Bronchial epithelial cell (primary cell): ENCODE measurements around the gene RGS8. TPM values are rescaled to one million over a fixed set of nuclear protein-coding genes. Genes with fewer than 3 reads are reported as not detected.

Experiments
- DNase-seq: peaks from one replicate; pipeline ENCODE4 v3.0.0-alpha.2; 2010; ENCODE audit warnings: low read depth
- FAIRE-seq: peaks from 2 replicates; lab custom pipeline; 2011; peaks lifted over from hg19 to GRCh38; lab: Jason Lieb, UNC
- H3K27me3 ChIP-seq: 2 replicates; pipeline ENCODE4 v1.5.1; 2011; ENCODE audit warnings: low read length; ENCODE audit not compliant: control insufficient read depth, insufficient read depth
- H3K36me3 ChIP-seq: 2 replicates; pipeline ENCODE4 v1.5.1; 2011; ENCODE audit warnings: low read length; ENCODE audit not compliant: control insufficient read depth, insufficient read depth
- H3K4me3 ChIP-seq: 2 replicates; pipeline ENCODE4 v1.5.1; 2011; ENCODE audit warnings: mild to moderate bottlenecking, low read depth, low read length, control low read depth
- CTCF ChIP-seq: IDR thresholded peaks from 2 replicates; pipeline ENCODE4 v1.5.1; 2011; ENCODE audit warnings: mild to moderate bottlenecking, moderate library complexity, low read length, control low read depth, inconsistent platforms; ENCODE audit not compliant: insufficient read depth, severe bottlenecking
- total RNA-seq: library from RNA; depleted of rRNA; stranded (reverse); fragments of >200 nt; gene quantifications from 2 replicates; pipeline ENCODE4 v1.2.1, GENCODE V29; 2014

The RGS8 gene
- total RNA-seq, 1 donor from 2014 or later, result under 0.01 TPM

DNA sequence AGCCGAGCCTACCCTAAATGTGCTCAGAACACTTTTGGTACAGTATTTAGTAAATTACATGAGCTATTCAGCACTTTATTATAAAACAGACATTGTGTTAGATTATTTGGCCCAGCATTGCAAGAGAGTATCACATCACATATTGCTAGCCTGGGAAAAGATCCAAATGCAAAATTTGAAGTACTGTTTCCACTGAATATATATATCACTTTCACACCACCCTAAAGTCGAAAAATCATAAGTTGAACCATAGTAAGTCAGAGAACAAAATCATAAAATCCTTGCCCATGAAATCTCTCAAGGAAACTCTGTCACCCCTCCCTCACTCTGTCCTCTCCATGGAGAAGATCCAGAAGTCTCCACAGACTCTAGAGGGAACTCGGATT lies 33.1 kb downstream of the RGS8 start:
- H3K36me3 ChIP-seq, result no peaks in the 10 kb centered on the region
- DNase-seq (no peak), FAIRE-seq (no peak)
- H3K27me3 ChIP-seq, result peaks cover 2% of the 10 kb centered on the region
- TF ChIP-seq CTCF, result no peak
- H3K4me3 ChIP-seq, result no peak overlapping the region

- FAIRE-seq (no peak), DNase-seq (no peak)
- Histone ChIP-seq H3K4me3 (no peak overlapping the region), H3K36me3 (no peaks in the 10 kb centered on the region), H3K27me3 (peaks cover 2% of the 10 kb centered on the region)
- TF ChIP-seq CTCF, result no peak
These were observed 33.6 kb downstream of the RGS8 start for GRCh38 chr1:182650678-182651338.

GRCh38 chr1:182649041-182649440 lies 35.3 kb downstream of the RGS8 start:
- TF ChIP-seq CTCF, result no peak
- Histone ChIP-seq H3K36me3 (no peaks in the 10 kb centered on the region), H3K4me3 (no peak overlapping the region), H3K27me3 (peaks cover 2% of the 10 kb centered on the region)
- FAIRE-seq (no peak), DNase-seq (no peak)

DNA sequence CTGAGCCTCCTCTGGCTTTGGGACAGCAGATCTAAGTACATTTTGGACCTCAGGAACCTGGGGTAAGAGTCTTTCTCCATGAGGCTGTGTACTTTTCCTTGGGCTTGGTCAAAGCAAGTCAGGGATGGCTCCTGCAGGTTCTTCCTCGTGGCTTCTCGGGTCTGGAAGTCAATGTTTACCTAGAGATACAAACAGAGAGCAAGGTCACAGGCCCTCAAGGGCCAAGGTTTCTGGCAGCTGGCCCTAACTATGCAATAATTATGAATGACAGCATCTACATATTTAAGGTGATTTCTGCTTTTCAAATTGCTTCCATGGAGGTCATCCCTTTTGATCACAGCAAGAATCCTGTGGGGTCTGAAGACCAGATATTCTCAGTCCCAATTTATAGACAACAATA lies 37.6 kb downstream of the RGS8 start:
- Histone ChIP-seq H3K36me3 (no peaks in the 10 kb centered on the region), H3K4me3 (no peak overlapping the region), H3K27me3 (peaks cover 2% of the 10 kb centered on the region)
- no peak for DNase-seq
- no peak for FAIRE-seq
- TF ChIP-seq CTCF, result no peak

DNA sequence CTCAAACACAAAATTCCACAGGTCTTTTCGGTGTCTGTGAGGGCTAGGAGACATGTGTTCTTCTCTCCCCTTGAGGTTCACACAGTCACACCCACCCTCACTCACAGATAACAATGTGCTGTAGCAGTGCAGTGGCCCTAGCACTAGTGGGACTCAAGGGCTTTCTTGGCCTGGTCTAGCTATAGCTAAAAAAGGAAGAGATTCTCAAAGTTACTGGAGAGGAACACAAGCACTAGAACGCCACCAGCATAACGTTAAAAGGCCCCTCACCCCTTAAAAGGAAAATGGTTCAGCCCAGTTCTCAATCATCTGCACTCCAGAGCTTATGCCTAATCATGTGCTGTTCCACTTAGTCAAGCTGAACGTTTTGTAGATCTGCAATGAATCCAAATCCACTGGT lies 39.5 kb downstream of the RGS8 start:
- Histone ChIP-seq H3K4me3 (no peak overlapping the region), H3K27me3 (no peaks in the 10 kb centered on the region), H3K36me3 (no peaks in the 10 kb centered on the region)
- FAIRE-seq (no peak), DNase-seq (no peak)
- TF ChIP-seq CTCF, result no peak

DNA sequence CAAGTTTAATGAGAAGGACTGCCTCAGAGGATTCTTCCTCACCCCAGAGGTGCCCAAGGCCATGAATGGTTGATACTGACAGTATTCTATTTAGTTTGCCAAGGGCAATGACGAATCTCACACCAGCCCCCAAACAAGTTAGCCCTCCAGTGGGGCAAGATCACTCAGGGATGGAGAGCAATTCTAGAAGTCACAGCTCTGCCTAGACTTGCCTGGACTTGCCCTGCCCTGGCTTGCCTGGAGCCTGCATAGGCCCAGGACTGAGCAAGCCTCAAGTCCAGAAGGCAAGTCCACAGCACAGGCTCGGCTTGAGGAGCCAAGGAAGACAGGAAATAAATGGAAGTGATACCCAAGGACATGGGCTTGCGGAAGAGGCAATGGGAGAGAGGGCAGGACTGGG lies 40.7 kb downstream of the RGS8 start:
- TF ChIP-seq CTCF, result no peak
- H3K27me3 ChIP-seq, result no peaks in the 10 kb centered on the region
- H3K36me3 ChIP-seq, result no peaks in the 10 kb centered on the region
- peak; percentile 95 for DNase-seq
- peak; percentile 64 for FAIRE-seq
- no peak overlapping the region for H3K4me3 ChIP-seq
